H9 (cell line): Measurements from ENCODE around the gene DESI2. TPM values are rescaled to one million over a fixed set of nuclear protein-coding genes. Genes with fewer than 3 reads are reported as not detected.

Experiments
- DNase-seq: peaks from one replicate; pipeline ENCODE4 v3.0.0-alpha.2; 2017
- H2AFZ ChIP-seq: one replicate; pipeline ENCODE4 v1.6.1; 2013; ENCODE audit warnings: mild to moderate bottlenecking, low read length, control low read depth, moderate library complexity
- H2AK5ac ChIP-seq: 2 replicates; pipeline ENCODE4 v1.6.1; 2013; ENCODE audit warnings: low read length, control low read depth, mixed read lengths; ENCODE audit not compliant: insufficient read length
- H2BK120ac ChIP-seq: one replicate; pipeline ENCODE4 v1.6.1; 2013; ENCODE audit warnings: low read depth, mild to moderate bottlenecking, low read length, control low read depth, inconsistent platforms; ENCODE audit not compliant: poor library complexity, severe bottlenecking
- H2BK12ac ChIP-seq: 2 replicates; pipeline ENCODE4 v1.6.1; 2013; ENCODE audit warnings: low read length, control low read depth, mixed read lengths, low read depth; ENCODE audit not compliant: insufficient read length
- H2BK15ac ChIP-seq: 2 replicates; pipeline ENCODE4 v1.6.1; 2013; ENCODE audit warnings: low read depth, low read length, control low read depth
- H2BK20ac ChIP-seq: one replicate; pipeline ENCODE4 v1.6.1; 2013; ENCODE audit warnings: low read depth, mild to moderate bottlenecking, low read length, control low read depth, inconsistent platforms; ENCODE audit not compliant: poor library complexity, severe bottlenecking
- H2BK5ac ChIP-seq: 2 replicates; pipeline ENCODE4 v1.6.1; 2013; ENCODE audit warnings: low read length, control low read depth, mixed read lengths; ENCODE audit not compliant: insufficient read length
- H3K14ac ChIP-seq: 2 replicates; pipeline ENCODE4 v1.6.1; 2013; ENCODE audit warnings: low read length, control low read depth; ENCODE audit not compliant: insufficient read depth
- H3K18ac ChIP-seq: 2 replicates; pipeline ENCODE4 v1.6.1; 2013; ENCODE audit warnings: low read depth, mild to moderate bottlenecking, mixed read lengths, low read length, control low read depth; ENCODE audit not compliant: insufficient read length
- H3K23ac ChIP-seq: 2 replicates; pipeline ENCODE4 v1.6.1; 2013; ENCODE audit warnings: low read length, control low read depth, mixed read lengths, low read depth; ENCODE audit not compliant: insufficient read length
- H3K23me2 ChIP-seq: 2 replicates; pipeline ENCODE4 v1.6.1; 2013; ENCODE audit warnings: low read depth, mild to moderate bottlenecking, mixed read lengths, low read length, control low read depth; ENCODE audit not compliant: insufficient read length, poor library complexity, severe bottlenecking
- H3K27ac ChIP-seq: 2 replicates; pipeline ENCODE4 v1.5.1; 2013; ENCODE audit warnings: low read length, control low read depth, mixed read lengths, low read depth; ENCODE audit not compliant: insufficient read length
- H3K27me3 ChIP-seq: 2 replicates; pipeline ENCODE4 v1.6.1; 2013; ENCODE audit warnings: low read length, control low read depth, inconsistent platforms; ENCODE audit not compliant: insufficient read depth
- H3K4ac ChIP-seq: 2 replicates; pipeline ENCODE4 v1.6.1; 2013; ENCODE audit warnings: low read depth, mild to moderate bottlenecking, control low read depth, inconsistent platforms, low read length, moderate library complexity
- H3K4me1 ChIP-seq: 2 replicates; pipeline ENCODE4 v1.6.1; 2013; ENCODE audit warnings: low read length, control low read depth, inconsistent platforms; ENCODE audit not compliant: insufficient read depth
- H3K4me2 ChIP-seq: 2 replicates; pipeline ENCODE4 v1.6.1; 2013; ENCODE audit warnings: low read length, control low read depth, mixed read lengths; ENCODE audit not compliant: insufficient read length, insufficient read depth
- H3K56ac ChIP-seq: 2 replicates; pipeline ENCODE4 v1.6.1; 2013; ENCODE audit warnings: low read depth, mild to moderate bottlenecking, mixed read lengths, low read length, control low read depth; ENCODE audit not compliant: insufficient read length
- H3K79me1 ChIP-seq: 2 replicates; pipeline ENCODE4 v1.6.1; 2013; ENCODE audit warnings: low read depth, mild to moderate bottlenecking, moderate library complexity, low read length, control low read depth, inconsistent platforms; ENCODE audit not compliant: insufficient read depth, poor library complexity, severe bottlenecking
- H3K79me2 ChIP-seq: 2 replicates; pipeline ENCODE4 v1.6.1; 2013; ENCODE audit warnings: low read length, control low read depth, inconsistent platforms; ENCODE audit not compliant: insufficient read depth
- H3K9ac ChIP-seq: 2 replicates; pipeline ENCODE4 v1.6.1; 2013; ENCODE audit warnings: low read length, control low read depth, mixed read lengths; ENCODE audit not compliant: insufficient read length; ENCODE audit errors: extremely low read depth
- H3K9me3 ChIP-seq: one replicate; pipeline ENCODE4 v1.6.1; 2013; ENCODE audit warnings: low read depth, low read length, inconsistent platforms; ENCODE audit not compliant: control insufficient read depth
- H3T11ph ChIP-seq: one replicate; pipeline ENCODE4 v1.6.1; 2013; ENCODE audit warnings: mild to moderate bottlenecking, low read length, control low read depth, inconsistent platforms
- H4K20me1 ChIP-seq: one replicate; pipeline ENCODE4 v1.6.1; 2013; ENCODE audit not compliant: control insufficient read depth, insufficient read length, insufficient read depth
- H4K5ac ChIP-seq: 2 replicates; pipeline ENCODE4 v1.6.1; 2013; ENCODE audit warnings: low read depth, mild to moderate bottlenecking, mixed read lengths, low read length, control low read depth; ENCODE audit not compliant: insufficient read length
- H4K8ac ChIP-seq: replicated peaks from 2 replicates; pipeline ENCODE4 v1.6.1; 2013; ENCODE audit warnings: low read length, control low read depth, mixed read lengths, low read depth; ENCODE audit not compliant: insufficient read length
- H4K91ac ChIP-seq: 2 replicates; pipeline ENCODE4 v1.6.1; 2013; ENCODE audit warnings: low read depth, mild to moderate bottlenecking, moderate library complexity, mixed read lengths, low read length, control low read depth; ENCODE audit not compliant: insufficient read length
- H3K27ac Mint-ChIP-seq, 3 experiments: 2 replicates in 2 of 3; 3 replicates in 1 of 3; pipeline ENCODE4 v1.8.0; 2020 to 2021; ENCODE audit warnings: mixed read lengths in 3 of 3, mild to moderate bottlenecking in 1 of 3, moderate library complexity in 1 of 3
- H3K27me3 Mint-ChIP-seq: 2 replicates; pipeline ENCODE4 v1.8.0; 2021; ENCODE audit warnings: low read depth, mild to moderate bottlenecking, moderate library complexity, mixed read lengths
- H3K36me3 Mint-ChIP-seq, 3 experiments: 2 replicates in 2 of 3; 3 replicates in 1 of 3; pipeline ENCODE4 v1.8.0; 2020 to 2021; ENCODE audit warnings: low read depth in 3 of 3, mixed read lengths in 3 of 3; ENCODE audit not compliant: insufficient read depth in 1 of 3
- H3K4me1 Mint-ChIP-seq, 2 experiments: 2 replicates each; pipeline ENCODE4 v1.8.0; 2020; ENCODE audit warnings: mixed read lengths in 2 of 2
- H3K4me3 Mint-ChIP-seq, 2 experiments: 2 replicates in 1 of 2; 3 replicates in 1 of 2; pipeline ENCODE4 v1.8.0; 2020 to 2021; ENCODE audit warnings: mild to moderate bottlenecking in 2 of 2, mixed read lengths in 2 of 2, moderate library complexity in 1 of 2
- H3K9me3 Mint-ChIP-seq, 2 experiments: 2 replicates in 1 of 2; 3 replicates in 1 of 2; pipeline ENCODE4 v1.8.0; 2020; ENCODE audit warnings: mild to moderate bottlenecking in 2 of 2, mixed read lengths in 2 of 2, moderate library complexity in 1 of 2
- WGBS: extraction: QIAGEN DNeasy Blood & Tissue Kit; methylation state at CpG from one replicate; pipeline ENCODE4 v1.1.7; 2013; ENCODE audit warnings: missing lambda C conversion rate, low lambda C conversion rate, mixed read lengths; ENCODE audit not compliant: insufficient read length; ENCODE audit errors: extremely low coverage; 5-methylcytosine and 5-hydroxymethylcytosine counted together
- total RNA-seq: library from RNA; stranded (reverse); gene quantifications from 2 replicates; pipeline ENCODE4 v1.2.1, GENCODE V29; 2021
- TF ChIP-seq, protein P1 (sequence below): fragments of 200-600 bp; sonication (generic); conservative IDR thresholded peaks from 3 replicates; pipeline ENCODE4 v1.8.0; 2021; ENCODE audit warnings: antibody characterized with exemption, mild to moderate bottlenecking

Gene DESI2
- total RNA-seq, 1 experiment from 2014 or later = 89.9 TPM

DNA sequence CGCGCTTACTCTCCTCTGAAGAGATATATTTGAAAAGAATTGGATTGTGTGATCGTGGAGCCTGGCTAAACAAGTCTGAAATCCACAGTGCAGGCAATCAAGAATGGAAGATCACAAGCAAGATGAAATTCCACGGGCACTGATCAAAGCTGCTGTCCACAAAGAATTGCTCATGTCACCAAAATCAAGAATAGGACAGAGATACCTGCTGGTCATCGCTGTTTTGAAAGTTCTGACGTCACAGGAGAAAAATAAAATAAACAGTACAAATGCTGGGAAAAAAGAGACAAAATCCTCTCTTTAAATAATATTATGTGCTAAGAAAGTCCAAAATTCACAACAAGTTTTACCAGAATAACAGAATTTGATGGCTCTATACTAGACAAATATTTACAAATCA, 12.0 kb upstream of the DESI2 start:
- H3K56ac ChIP-seq = no peak overlapping the region
- no peak for DNase-seq
- no peak overlapping the region; a peak in 1 of 7 replicates for H3K27ac Mint-ChIP-seq
- H4K20me1 ChIP-seq = no peaks in the 10 kb centered on the region
- H3K79me1 ChIP-seq = no peaks in the 10 kb centered on the region
- H2AK5ac ChIP-seq = no peak overlapping the region
- no peak overlapping the region for H2BK20ac ChIP-seq
- peaks cover 10 to 16% of the 10 kb centered on the region in 2 experiments for H3K9me3 Mint-ChIP-seq
- H3K4me2 ChIP-seq = no peak overlapping the region
- TF ChIP-seq, protein P1, sequence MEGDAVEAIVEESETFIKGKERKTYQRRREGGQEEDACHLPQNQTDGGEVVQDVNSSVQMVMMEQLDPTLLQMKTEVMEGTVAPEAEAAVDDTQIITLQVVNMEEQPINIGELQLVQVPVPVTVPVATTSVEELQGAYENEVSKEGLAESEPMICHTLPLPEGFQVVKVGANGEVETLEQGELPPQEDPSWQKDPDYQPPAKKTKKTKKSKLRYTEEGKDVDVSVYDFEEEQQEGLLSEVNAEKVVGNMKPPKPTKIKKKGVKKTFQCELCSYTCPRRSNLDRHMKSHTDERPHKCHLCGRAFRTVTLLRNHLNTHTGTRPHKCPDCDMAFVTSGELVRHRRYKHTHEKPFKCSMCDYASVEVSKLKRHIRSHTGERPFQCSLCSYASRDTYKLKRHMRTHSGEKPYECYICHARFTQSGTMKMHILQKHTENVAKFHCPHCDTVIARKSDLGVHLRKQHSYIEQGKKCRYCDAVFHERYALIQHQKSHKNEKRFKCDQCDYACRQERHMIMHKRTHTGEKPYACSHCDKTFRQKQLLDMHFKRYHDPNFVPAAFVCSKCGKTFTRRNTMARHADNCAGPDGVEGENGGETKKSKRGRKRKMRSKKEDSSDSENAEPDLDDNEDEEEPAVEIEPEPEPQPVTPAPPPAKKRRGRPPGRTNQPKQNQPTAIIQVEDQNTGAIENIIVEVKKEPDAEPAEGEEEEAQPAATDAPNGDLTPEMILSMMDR = no peak
- H4K5ac ChIP-seq = no peak overlapping the region
- H3K23ac ChIP-seq = no peak overlapping the region
- H3K4me1 Mint-ChIP-seq = peaks cover 5 to 6% of the 10 kb centered on the region in 2 experiments
- no peak overlapping the region for H2BK120ac ChIP-seq
- H3K27ac ChIP-seq = no peak overlapping the region
- H3K36me3 Mint-ChIP-seq = peaks cover 8 to 19% (median 13%) of the 10 kb centered on the region in 3 experiments; a peak in 6 of 7 replicates
- H3K9ac ChIP-seq = no peak overlapping the region
- no peak overlapping the region for H2AFZ ChIP-seq
- no peaks in the 10 kb centered on the region for H3K27me3 ChIP-seq
- no peak overlapping the region for H3K4me3 Mint-ChIP-seq
- WGBS = no CpG with 5 or more reads among the region's 6 CpGs
- no peak overlapping the region for H3K18ac ChIP-seq
- H2BK15ac ChIP-seq = no peak overlapping the region
- H3K4me1 ChIP-seq = no peaks in the 10 kb centered on the region
- no peaks in the 10 kb centered on the region for H3K79me2 ChIP-seq
- H4K8ac ChIP-seq = no peak overlapping the region
- H3K4ac ChIP-seq = no peak overlapping the region
- no peaks in the 10 kb centered on the region for H3K23me2 ChIP-seq
- H3K14ac ChIP-seq = no peak overlapping the region
- peaks cover 4% of the 10 kb centered on the region for H3K27me3 Mint-ChIP-seq
- no peak overlapping the region for H4K91ac ChIP-seq
- H2BK12ac ChIP-seq = no peak overlapping the region
- H3T11ph ChIP-seq = no peak overlapping the region
- H3K9me3 ChIP-seq = no peaks in the 10 kb centered on the region
- H2BK5ac ChIP-seq = no peak overlapping the region
